Activated T-cell treated with anti-CD3 and anti-CD28 coated beads, Interleukin-2, amount 50 U/mL, for 72 hours (primary cell): ENCODE results near the gene SDK2. TPM values are rescaled to one million over a fixed set of nuclear protein-coding genes. Genes with fewer than 3 reads are reported as not detected.

Experiments
- ATAC-seq, 2 donors: fragments of 150-1000 bp; cut with Tn5 transposase; replicated peaks in 1 of 2; 2 replicates each; pipeline ENCODE4 v1.10.0; 2021; ENCODE audit warnings: moderate library complexity in 2 of 2, mild to moderate bottlenecking in 1 of 2
- DNase-seq, 2 donors: peaks; one replicate each; pipeline ENCODE4 v3.0.0; 2021 to 2022; ENCODE audit warnings: mixed read lengths in 1 of 2
- H3K27ac Mint-ChIP-seq: one replicate; pipeline ENCODE4 v1.8.0; 2022; ENCODE audit warnings: mild to moderate bottlenecking, moderate library complexity, mixed read lengths
- H3K27me3 Mint-ChIP-seq: one replicate; pipeline ENCODE4 v1.8.0; 2022; ENCODE audit warnings: low read depth, mixed read lengths
- H3K36me3 Mint-ChIP-seq, 2 donors: one replicate each; pipeline ENCODE4 v1.8.0; 2022; ENCODE audit warnings: mixed read lengths in 2 of 2, mild to moderate bottlenecking in 1 of 2; ENCODE audit not compliant: insufficient read depth in 2 of 2
- H3K4me1 Mint-ChIP-seq: one replicate; pipeline ENCODE4 v1.8.0; 2022; ENCODE audit warnings: low read depth, mixed read lengths
- H3K4me3 Mint-ChIP-seq, 2 donors: one replicate each; pipeline ENCODE4 v1.8.0; 2022; ENCODE audit warnings: mild to moderate bottlenecking in 2 of 2, mixed read lengths in 2 of 2, moderate library complexity in 2 of 2
- H3K9me3 Mint-ChIP-seq, 2 donors: one replicate each; pipeline ENCODE4 v1.8.0; 2022; ENCODE audit warnings: mixed read lengths in 2 of 2
- total RNA-seq, 2 donors: library from RNA; stranded (reverse); gene quantifications; one replicate each; pipeline ENCODE4 v1.2.3, GENCODE V29; 2022

SDK2 gene
- total RNA-seq, 2 donors from 2014 or later = 0.26 to 0.44 TPM

- Mint-ChIP-seq H3K9me3 (no peaks in the 10 kb centered on the region), H3K27me3 (no peaks in the 10 kb centered on the region), H3K27ac (no peak overlapping the region), H3K4me3 (no peak overlapping the region), H3K36me3 (no peaks in the 10 kb centered on the region), H3K4me1 (no peaks in the 10 kb centered on the region)
- ATAC-seq = no peak
- no peak for DNase-seq
Observed at GRCh38 chr17:73495641-73496040, 148.6 kb downstream of the SDK2 start.

GRCh38 chr17:73494950-73495349 lies 149.3 kb downstream of the SDK2 start:
- Mint-ChIP-seq H3K36me3 (no peaks in the 10 kb centered on the region), H3K9me3 (no peaks in the 10 kb centered on the region), H3K27ac (no peak overlapping the region), H3K27me3 (no peaks in the 10 kb centered on the region), H3K4me1 (no peaks in the 10 kb centered on the region), H3K4me3 (no peak overlapping the region)
- DNase-seq = no peak
- ATAC-seq = no peak

GRCh38 chr17:73493956-73494926 lies 150.0 kb downstream of the SDK2 start:
- no peak overlapping the region for H3K4me3 Mint-ChIP-seq
- DNase-seq (no peak), ATAC-seq (no peak)
- H3K36me3 Mint-ChIP-seq = no peaks in the 10 kb centered on the region
- H3K27ac Mint-ChIP-seq = no peak overlapping the region
- no peaks in the 10 kb centered on the region for H3K9me3 Mint-ChIP-seq
- no peaks in the 10 kb centered on the region for H3K27me3 Mint-ChIP-seq
- no peaks in the 10 kb centered on the region for H3K4me1 Mint-ChIP-seq

- Mint-ChIP-seq H3K27ac (no peak overlapping the region), H3K4me3 (no peak overlapping the region), H3K36me3 (no peaks in the 10 kb centered on the region), H3K27me3 (no peaks in the 10 kb centered on the region), H3K4me1 (no peaks in the 10 kb centered on the region), H3K9me3 (no peaks in the 10 kb centered on the region)
- DNase-seq = no peak
- no peak for ATAC-seq
Observed at GRCh38 chr17:73492821-73493814, 151.1 kb downstream of the SDK2 start.

GRCh38 chr17:73492125-73492820 lies 152.0 kb downstream of the SDK2 start:
- no peaks in the 10 kb centered on the region for H3K36me3 Mint-ChIP-seq
- no peak overlapping the region for H3K27ac Mint-ChIP-seq
- H3K4me1 Mint-ChIP-seq = no peaks in the 10 kb centered on the region
- no peaks in the 10 kb centered on the region for H3K27me3 Mint-ChIP-seq
- H3K9me3 Mint-ChIP-seq = no peaks in the 10 kb centered on the region
- no peak overlapping the region for H3K4me3 Mint-ChIP-seq
- ATAC-seq (no peak), DNase-seq (no peak)

GRCh38 chr17:73491648-73492047 lies 152.6 kb downstream of the SDK2 start:
- Mint-ChIP-seq H3K27ac (no peak overlapping the region), H3K27me3 (no peaks in the 10 kb centered on the region), H3K4me1 (no peaks in the 10 kb centered on the region), H3K4me3 (no peak overlapping the region), H3K36me3 (no peaks in the 10 kb centered on the region), H3K9me3 (no peaks in the 10 kb centered on the region)
- DNase-seq = no peak
- ATAC-seq = no peak

GRCh38 chr17:73490851-73491250 lies 153.4 kb downstream of the SDK2 start:
- H3K27me3 Mint-ChIP-seq = no peaks in the 10 kb centered on the region
- no peak overlapping the region for H3K4me3 Mint-ChIP-seq
- no peaks in the 10 kb centered on the region for H3K4me1 Mint-ChIP-seq
- H3K9me3 Mint-ChIP-seq = no peaks in the 10 kb centered on the region
- no peak for DNase-seq
- no peaks in the 10 kb centered on the region for H3K36me3 Mint-ChIP-seq
- no peak for ATAC-seq
- H3K27ac Mint-ChIP-seq = no peak overlapping the region

- Mint-ChIP-seq H3K27ac (no peak overlapping the region), H3K4me1 (no peaks in the 10 kb centered on the region), H3K27me3 (no peaks in the 10 kb centered on the region), H3K9me3 (peaks cover 3 to 4% of the 10 kb centered on the region in 2 donors), H3K36me3 (peaks cover 2% of the 10 kb centered on the region in 2 donors), H3K4me3 (no peak overlapping the region)
- DNase-seq = no peak
- no peak for ATAC-seq
Observed at GRCh38 chr17:73489991-73490390, 154.3 kb downstream of the SDK2 start.

GRCh38 chr17:73489333-73489732 lies 154.9 kb downstream of the SDK2 start:
- DNase-seq (no peak), ATAC-seq (no peak)
- Mint-ChIP-seq H3K27me3 (no peaks in the 10 kb centered on the region), H3K9me3 (peaks cover 7 to 8% of the 10 kb centered on the region in 2 donors), H3K4me1 (no peaks in the 10 kb centered on the region), H3K4me3 (no peak overlapping the region), H3K27ac (no peak overlapping the region), H3K36me3 (peaks cover 5 to 6% of the 10 kb centered on the region in 2 donors)

- DNase-seq (no peak), ATAC-seq (no peak)
- H3K4me1 Mint-ChIP-seq = peaks cover 7% of the 10 kb centered on the region
- peaks cover 7 to 8% of the 10 kb centered on the region in 2 donors for H3K9me3 Mint-ChIP-seq
- no peak overlapping the region for H3K27ac Mint-ChIP-seq
- no peaks in the 10 kb centered on the region for H3K27me3 Mint-ChIP-seq
- H3K36me3 Mint-ChIP-seq = peaks cover 5 to 6% of the 10 kb centered on the region in 2 donors
- no peak overlapping the region for H3K4me3 Mint-ChIP-seq
Observed at GRCh38 chr17:73485130-73485529, 159.1 kb downstream of the SDK2 start.

GRCh38 chr17:73482894-73483293 lies 161.4 kb downstream of the SDK2 start:
- Mint-ChIP-seq H3K27ac (no peak overlapping the region), H3K9me3 (peaks cover 7 to 8% of the 10 kb centered on the region in 2 donors), H3K27me3 (no peaks in the 10 kb centered on the region), H3K36me3 (peaks cover 5 to 6% of the 10 kb centered on the region in 2 donors), H3K4me3 (no peak overlapping the region), H3K4me1 (peaks cover 7% of the 10 kb centered on the region)
- DNase-seq = no peak
- ATAC-seq = no peak

GRCh38 chr17:73482251-73482716 lies 162.0 kb downstream of the SDK2 start:
- Mint-ChIP-seq H3K4me3 (no peak overlapping the region), H3K36me3 (peaks cover 5 to 6% of the 10 kb centered on the region in 2 donors), H3K4me1 (peaks cover 7% of the 10 kb centered on the region), H3K9me3 (peaks cover 7 to 8% of the 10 kb centered on the region in 2 donors), H3K27me3 (no peaks in the 10 kb centered on the region), H3K27ac (no peak overlapping the region)
- no peak for DNase-seq
- no peak for ATAC-seq
